Keratinocyte (primary cell): ENCODE measurements around the gene TICAM1. TPM values are rescaled to one million over a fixed set of nuclear protein-coding genes. Genes with fewer than 3 reads are reported as not detected.
"Not testable (repeated sequence)": the region's sequence is repeated elsewhere in the genome, so short reads cannot be mapped to it uniquely, and the experiment has no call there.

ENCODE experiments used
- DNase-seq: peaks from one replicate; pipeline ENCODE4 v3.0.0-alpha.2; 2011; ENCODE audit warnings: low read depth, missing footprints, low spot score
- FAIRE-seq: peaks from 2 replicates; lab custom pipeline; 2011; peaks lifted over from hg19 to GRCh38; lab: Jason Lieb, UNC
- H2AFZ ChIP-seq: 2 replicates; pipeline ENCODE4 v1.6.0; 2012; ENCODE audit warnings: low read length, control low read depth, inconsistent platforms; ENCODE audit not compliant: control insufficient read depth
- H3K27ac ChIP-seq: 2 replicates; pipeline ENCODE4 v1.5.1; 2011; ENCODE audit warnings: low read length; ENCODE audit not compliant: control insufficient read depth, insufficient read depth
- H3K27me3 ChIP-seq: 3 replicates; pipeline ENCODE4 v1.6.0; 2011; ENCODE audit warnings: low read length; ENCODE audit not compliant: control insufficient read depth, insufficient read depth; ENCODE audit errors: extremely low read depth
- H3K36me3 ChIP-seq, 2 experiments: 2 replicates in 1 of 2; 3 replicates in 1 of 2; pipeline ENCODE4 v1.5.1; 2011; ENCODE audit warnings: low read length in 2 of 2, mild to moderate bottlenecking in 1 of 2; ENCODE audit not compliant: control insufficient read depth in 2 of 2, insufficient read depth in 2 of 2; ENCODE audit errors: extremely low read depth in 1 of 2
- H3K4me1 ChIP-seq: 3 replicates; pipeline ENCODE4 v1.5.1; 2011; ENCODE audit warnings: low read length; ENCODE audit not compliant: control insufficient read depth, insufficient read depth; ENCODE audit errors: extremely low read depth
- H3K4me2 ChIP-seq: 3 replicates; pipeline ENCODE4 v1.6.0; 2011; ENCODE audit warnings: low read depth, low read length; ENCODE audit not compliant: control insufficient read depth, insufficient read depth; ENCODE audit errors: extremely low read depth
- H3K4me3 ChIP-seq, 3 experiments: fragments of 200-600 bp in 1 of 3; sonication (generic) in 1 of 3; 2 replicates in 2 of 3; 3 replicates in 1 of 3; pipeline ENCODE4 v1.5.1; 2011 to 2016; ENCODE audit warnings: low read length in 3 of 3, mild to moderate bottlenecking in 3 of 3, control low read depth in 2 of 3, inconsistent platforms in 1 of 3, low read depth in 1 of 3, mixed read lengths in 1 of 3, mixed run types in 1 of 3, moderate library complexity in 1 of 3; ENCODE audit not compliant: control insufficient read depth in 2 of 3, insufficient read depth in 2 of 3; ENCODE audit errors: extremely low read depth in 1 of 3
- H3K79me2 ChIP-seq: 2 replicates; pipeline ENCODE4 v1.6.0; 2012; ENCODE audit warnings: low read length; ENCODE audit not compliant: control insufficient read depth, insufficient read depth
- H3K9ac ChIP-seq: 3 replicates; pipeline ENCODE4 v1.6.0; 2011; ENCODE audit warnings: low read length; ENCODE audit not compliant: control insufficient read depth, insufficient read depth; ENCODE audit errors: extremely low read depth
- H3K9me1 ChIP-seq: 3 replicates; pipeline ENCODE4 v1.6.0; 2011; ENCODE audit warnings: low read length; ENCODE audit not compliant: control insufficient read depth, insufficient read depth; ENCODE audit errors: extremely low read depth
- H3K9me3 ChIP-seq: 2 replicates; pipeline ENCODE4 v1.5.1; 2012; ENCODE audit warnings: low read depth, low read length; ENCODE audit not compliant: control insufficient read depth
- H4K20me1 ChIP-seq: 3 replicates; pipeline ENCODE4 v1.6.0; 2011; ENCODE audit warnings: low read length; ENCODE audit not compliant: control insufficient read depth, insufficient read depth; ENCODE audit errors: extremely low read depth
- EZH2 ChIP-seq: IDR thresholded peaks from one replicate; pipeline ENCODE4 v1.6.1; 2012; ENCODE audit warnings: inconsistent platforms, mild to moderate bottlenecking, low read length, moderate library complexity
- dilution Hi-C: fragments of 300-500 bp; cut with MboI; formaldehyde crosslinking; loops from one replicate; pipeline ENCODE4 v1.7.0; 2020; ENCODE audit warnings: low sequenced_read_pairs; ENCODE audit not compliant: extremely low pct_ligation_motif_present
- polyA plus RNA-seq, 5 experiments: library from polyadenylated mRNA; depleted of rRNA in 3 of 5; stranded (reverse) in 3 of 5; stranded (forward) in 1 of 5; unstranded in 1 of 5; fragments of >200 nt; gene quantifications; 1 replicate in 1 of 5; 2 replicates in 3 of 5; 3 replicates in 1 of 5; pipeline versions ENCODE4 v1.2.1 to v1.2.3, GENCODE V29; 2011 to 2012; ENCODE audit warnings: missing spikeins in 2 of 5, low read depth in 1 of 5, low replicate concordance in 1 of 5
- TF ChIP-seq, protein P1 (sequence below), 3 experiments: IDR thresholded peaks in 1 of 3; conservative IDR thresholded peaks in 1 of 3; optimal IDR thresholded peaks in 1 of 3; 2 replicates in 2 of 3; 3 replicates in 1 of 3; pipeline versions ENCODE3 to v1.5.1; 2011; ENCODE audit warnings: low read length in 3 of 3, mild to moderate bottlenecking in 3 of 3, moderate library complexity in 2 of 3, control low read depth in 1 of 3, inconsistent platforms in 1 of 3; ENCODE audit not compliant: insufficient read depth in 2 of 3; ENCODE audit errors: extremely low read depth in 1 of 3

Gene TICAM1
- polyA plus RNA-seq, 1 donor (not counting 4 experiments of a cell fraction or from before 2014, with no cell fraction given): 2.2 TPM

- Histone ChIP-seq H3K27ac (no peak overlapping the region), H2AFZ (no peak overlapping the region), H3K4me3 (no peak overlapping the region), H3K9ac (no peak overlapping the region), H3K9me1 (no peaks in the 10 kb centered on the region), H3K9me3 (no peaks in the 10 kb centered on the region), H3K27me3 (no peaks in the 10 kb centered on the region), H3K36me3 (no peaks in the 10 kb centered on the region), H3K4me2 (no peak overlapping the region), H3K4me1 (no peaks in the 10 kb centered on the region), H3K79me2 (no peaks in the 10 kb centered on the region), H4K20me1 (no peaks in the 10 kb centered on the region)
- TF ChIP-seq, protein P1, sequence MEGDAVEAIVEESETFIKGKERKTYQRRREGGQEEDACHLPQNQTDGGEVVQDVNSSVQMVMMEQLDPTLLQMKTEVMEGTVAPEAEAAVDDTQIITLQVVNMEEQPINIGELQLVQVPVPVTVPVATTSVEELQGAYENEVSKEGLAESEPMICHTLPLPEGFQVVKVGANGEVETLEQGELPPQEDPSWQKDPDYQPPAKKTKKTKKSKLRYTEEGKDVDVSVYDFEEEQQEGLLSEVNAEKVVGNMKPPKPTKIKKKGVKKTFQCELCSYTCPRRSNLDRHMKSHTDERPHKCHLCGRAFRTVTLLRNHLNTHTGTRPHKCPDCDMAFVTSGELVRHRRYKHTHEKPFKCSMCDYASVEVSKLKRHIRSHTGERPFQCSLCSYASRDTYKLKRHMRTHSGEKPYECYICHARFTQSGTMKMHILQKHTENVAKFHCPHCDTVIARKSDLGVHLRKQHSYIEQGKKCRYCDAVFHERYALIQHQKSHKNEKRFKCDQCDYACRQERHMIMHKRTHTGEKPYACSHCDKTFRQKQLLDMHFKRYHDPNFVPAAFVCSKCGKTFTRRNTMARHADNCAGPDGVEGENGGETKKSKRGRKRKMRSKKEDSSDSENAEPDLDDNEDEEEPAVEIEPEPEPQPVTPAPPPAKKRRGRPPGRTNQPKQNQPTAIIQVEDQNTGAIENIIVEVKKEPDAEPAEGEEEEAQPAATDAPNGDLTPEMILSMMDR (optimal IDR thresholded peaks at IDR 0.05 in 1 of 3, IDR thresholded peaks at IDR 0.05 in 1 of 3, conservative IDR thresholded peaks at IDR 0.05 in 1 of 3; ENCODE audit: extremely low read depth in 1 of 3, insufficient read depth in 2 of 3, low read length in 3 of 3): no peak
- TF ChIP-seq EZH2: no peak
- dilution Hi-C loops: no loop called here
- DNase-seq (no peak), FAIRE-seq (no peak)
Observed at GRCh38 chr19:4806384-4806783, 25.1 kb downstream of the TICAM1 start.

DNA sequence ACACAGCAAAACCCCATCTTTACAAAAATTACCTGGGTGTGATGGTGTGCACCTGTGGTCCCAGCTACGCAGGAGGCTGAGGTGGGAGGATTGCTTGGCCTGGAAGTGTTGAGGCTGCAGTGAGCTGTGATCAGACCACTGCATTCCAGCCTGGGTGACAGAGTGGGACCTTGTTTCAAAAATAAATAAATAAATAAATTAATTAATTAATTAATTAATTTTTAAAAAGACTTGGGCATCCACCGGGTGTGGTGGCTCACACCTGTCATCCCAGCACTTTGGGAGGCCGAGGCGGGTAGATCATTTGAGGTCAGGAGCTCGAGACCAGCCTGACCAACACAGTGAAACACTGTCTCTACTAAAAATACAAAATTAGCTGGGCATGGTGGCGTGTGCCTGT, 26.4 kb downstream of the TICAM1 start:
- H2AFZ ChIP-seq, dilution Hi-C loops, FAIRE-seq, H3K27ac ChIP-seq, H3K36me3 ChIP-seq, H3K9ac ChIP-seq, H3K9me3 ChIP-seq, H3K79me2 ChIP-seq, H3K9me1 ChIP-seq, DNase-seq, H3K4me3 ChIP-seq, H3K4me2 ChIP-seq, H3K27me3 ChIP-seq, H4K20me1 ChIP-seq: not testable (repeated sequence)
- H3K4me1 ChIP-seq: peaks cover 12% of the 10 kb centered on the region
